ENCODE measurements around the gene PRIM1.

GRCh38 chr12:56778756-56779155 is 26.6 kb upstream of the PRIM1 start:
- TF ChIP-seq, protein P1, sequence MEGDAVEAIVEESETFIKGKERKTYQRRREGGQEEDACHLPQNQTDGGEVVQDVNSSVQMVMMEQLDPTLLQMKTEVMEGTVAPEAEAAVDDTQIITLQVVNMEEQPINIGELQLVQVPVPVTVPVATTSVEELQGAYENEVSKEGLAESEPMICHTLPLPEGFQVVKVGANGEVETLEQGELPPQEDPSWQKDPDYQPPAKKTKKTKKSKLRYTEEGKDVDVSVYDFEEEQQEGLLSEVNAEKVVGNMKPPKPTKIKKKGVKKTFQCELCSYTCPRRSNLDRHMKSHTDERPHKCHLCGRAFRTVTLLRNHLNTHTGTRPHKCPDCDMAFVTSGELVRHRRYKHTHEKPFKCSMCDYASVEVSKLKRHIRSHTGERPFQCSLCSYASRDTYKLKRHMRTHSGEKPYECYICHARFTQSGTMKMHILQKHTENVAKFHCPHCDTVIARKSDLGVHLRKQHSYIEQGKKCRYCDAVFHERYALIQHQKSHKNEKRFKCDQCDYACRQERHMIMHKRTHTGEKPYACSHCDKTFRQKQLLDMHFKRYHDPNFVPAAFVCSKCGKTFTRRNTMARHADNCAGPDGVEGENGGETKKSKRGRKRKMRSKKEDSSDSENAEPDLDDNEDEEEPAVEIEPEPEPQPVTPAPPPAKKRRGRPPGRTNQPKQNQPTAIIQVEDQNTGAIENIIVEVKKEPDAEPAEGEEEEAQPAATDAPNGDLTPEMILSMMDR (IDR thresholded peaks at IDR 0.05 in 8 of 11, conservative IDR thresholded peaks at IDR 0.05 in 3 of 11) = no peak
- no peak for TF ChIP-seq POLR2AphosphoS5 (IDR thresholded peaks at IDR 0.05)

Measured in spleen (tissue), 7 donors.